Ascending aorta (tissue), 2 donors: ENCODE data around the gene DHRSX. TPM values are rescaled to one million over a fixed set of nuclear protein-coding genes. Genes with fewer than 3 reads are reported as not detected.

Experiments
- DNase-seq, 2 donors: peaks; one replicate each; pipeline ENCODE4 v3.0.0-alpha.2; 2019; ENCODE audit warnings: low spot score in 2 of 2
- H3K27ac ChIP-seq, 2 donors: fragments of 200-600 bp; sonication (generic); one replicate each; pipeline ENCODE4 v1.5.1; 2016 to 2017; ENCODE audit warnings: mild to moderate bottlenecking in 1 of 2
- H3K27me3 ChIP-seq: fragments of 200-600 bp; sonication (generic); one replicate; pipeline ENCODE4 v1.5.1; 2017
- H3K36me3 ChIP-seq, 2 donors: fragments of 200-600 bp; sonication (generic); one replicate each; pipeline ENCODE4 v1.5.1; 2016
- H3K4me1 ChIP-seq, 2 donors: fragments of 200-600 bp; sonication (generic); one replicate each; pipeline ENCODE4 v1.5.1; 2016 to 2017; ENCODE audit warnings: mild to moderate bottlenecking in 1 of 2
- H3K4me3 ChIP-seq, 2 donors: fragments of 200-600 bp; sonication (generic); one replicate each; pipeline ENCODE4 v1.5.1; 2016 to 2017; ENCODE audit warnings: mild to moderate bottlenecking in 1 of 2
- H3K9me3 ChIP-seq, 2 donors: fragments of 200-600 bp; sonication (generic); one replicate each; pipeline ENCODE4 v1.5.1; 2016
- CTCF ChIP-seq, 3 experiments: fragments of 200-600 bp in 2 of 3; fragments of 450-650 bp in 1 of 3; sonication (generic) in 2 of 3; IDR thresholded peaks; one replicate each; pipeline ENCODE4 v1.5.1; 2016 to 2019; ENCODE audit warnings: antibody characterized with exemption in 3 of 3, mild to moderate bottlenecking in 1 of 3, moderate library complexity in 1 of 3
- intact Hi-C: fragments of 100-400 bp; cut with DNase I; formaldehyde crosslinking; loops from one replicate; pipeline ENCODE4 v1.15.1; 2023
- total RNA-seq: library from RNA; depleted of rRNA; stranded (reverse); fragments of >200 nt; gene quantifications from one replicate; pipeline ENCODE4 v1.1.0, GENCODE V29; 2016

DHRSX gene
- total RNA-seq, result 13.4 TPM

GRCh38 chrX:2500803-2501558 lies at the start of gene DHRSX, which contains the start of gene ZBED1:
Gene DHRSX (minus strand): TSS chrX:2500976. CDS start chrX:2500925, 51 bp downstream.
Gene ZBED1 (minus strand): TSS chrX:2500976. CDS start chrX:2490719, 10,257 bp downstream.
- Histone ChIP-seq H3K27ac (peak within 1 kb of the TSS; percentile 77 to 91), H3K36me3 (no peaks in the 10 kb centered on the region), H3K4me3 (peak within 1 kb of the TSS; percentile 84 to 99), H3K27me3 (no peaks in the 10 kb centered on the region), H3K9me3 (no peaks in the 10 kb centered on the region), H3K4me1 (peaks cover 7 to 24% of the 10 kb centered on the region in 2 donors)
- intact Hi-C loops, result loop anchor here (5.0 to 10.0 kb wide), 4 partner anchors 106 to 1049 kb away; partner anchors contain the start of genes ASMTL and CD99
- no peak for DNase-seq
- TF ChIP-seq CTCF (IDR thresholded peaks at IDR 0.05), result no peak

- intact Hi-C loops, result no loop called here
- no peak overlapping the region for H3K4me3 ChIP-seq
- TF ChIP-seq CTCF (IDR thresholded peaks at IDR 0.05), result no peak
Observed at GRCh38 chrX:2549876-2550275, 49.1 kb upstream of the DHRSX start.

GRCh38 chrX:2548711-2549423 lies 48.1 kb upstream of the DHRSX start:
- TF ChIP-seq CTCF (IDR thresholded peaks at IDR 0.05), result no peak
- DNase-seq, result no peak
- Histone ChIP-seq H3K4me3 (no peak overlapping the region), H3K4me1 (no peaks in the 10 kb centered on the region), H3K27me3 (no peaks in the 10 kb centered on the region), H3K36me3 (no peaks in the 10 kb centered on the region), H3K9me3 (no peaks in the 10 kb centered on the region), H3K27ac (no peak overlapping the region)
- intact Hi-C loops, result no loop called here

More at GRCh38 chrX:2549876-2550275, 49.1 kb upstream of the DHRSX start:
- Histone ChIP-seq H3K36me3 (no peaks in the 10 kb centered on the region), H3K27me3 (no peaks in the 10 kb centered on the region), H3K9me3 (no peaks in the 10 kb centered on the region), H3K27ac (no peak overlapping the region), H3K4me1 (no peaks in the 10 kb centered on the region)
- no peak for DNase-seq

- Histone ChIP-seq H3K4me3 (no peak overlapping the region), H3K36me3 (no peaks in the 10 kb centered on the region), H3K4me1 (no peaks in the 10 kb centered on the region), H3K27ac (no peak overlapping the region), H3K27me3 (no peaks in the 10 kb centered on the region), H3K9me3 (no peaks in the 10 kb centered on the region)
- TF ChIP-seq CTCF (IDR thresholded peaks at IDR 0.05), result no peak
- no peak for DNase-seq
- intact Hi-C loops, result no loop called here
Observed at GRCh38 chrX:2547736-2548135, 47.0 kb upstream of the DHRSX start.

- no peak overlapping the region for H3K27ac ChIP-seq
- H3K36me3 ChIP-seq, result no peaks in the 10 kb centered on the region
- H3K27me3 ChIP-seq, result no peaks in the 10 kb centered on the region
- no peak overlapping the region for H3K4me3 ChIP-seq
- TF ChIP-seq CTCF (IDR thresholded peaks at IDR 0.05), result no peak
- no peak for DNase-seq
- H3K9me3 ChIP-seq, result no peaks in the 10 kb centered on the region
- no peaks in the 10 kb centered on the region for H3K4me1 ChIP-seq
- intact Hi-C loops, result no loop called here
Observed at GRCh38 chrX:2546496-2546895, 45.7 kb upstream of the DHRSX start.
